GM19193 (cell line): Measurements from ENCODE around the gene CPLX3.

Experiments used
- POLR2A ChIP-seq: IDR thresholded peaks from 4 replicates; pipeline ENCODE4 v1.6.1; 2011; ENCODE audit not compliant: insufficient read depth, insufficient read length; ENCODE audit errors: extremely low read depth

The CPLX3 gene, protein sequence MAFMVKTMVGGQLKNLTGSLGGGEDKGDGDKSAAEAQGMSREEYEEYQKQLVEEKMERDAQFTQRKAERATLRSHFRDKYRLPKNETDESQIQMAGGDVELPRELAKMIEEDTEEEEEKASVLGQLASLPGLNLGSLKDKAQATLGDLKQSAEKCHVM

GRCh38 chr15:74826364-74826819 is at the start of gene CPLX3:
TSS of gene CPLX3 (plus strand) at chr15:74826627. CDS start at chr15:74826704, 77 bp downstream.
- TF ChIP-seq POLR2A: no peak

DNA sequence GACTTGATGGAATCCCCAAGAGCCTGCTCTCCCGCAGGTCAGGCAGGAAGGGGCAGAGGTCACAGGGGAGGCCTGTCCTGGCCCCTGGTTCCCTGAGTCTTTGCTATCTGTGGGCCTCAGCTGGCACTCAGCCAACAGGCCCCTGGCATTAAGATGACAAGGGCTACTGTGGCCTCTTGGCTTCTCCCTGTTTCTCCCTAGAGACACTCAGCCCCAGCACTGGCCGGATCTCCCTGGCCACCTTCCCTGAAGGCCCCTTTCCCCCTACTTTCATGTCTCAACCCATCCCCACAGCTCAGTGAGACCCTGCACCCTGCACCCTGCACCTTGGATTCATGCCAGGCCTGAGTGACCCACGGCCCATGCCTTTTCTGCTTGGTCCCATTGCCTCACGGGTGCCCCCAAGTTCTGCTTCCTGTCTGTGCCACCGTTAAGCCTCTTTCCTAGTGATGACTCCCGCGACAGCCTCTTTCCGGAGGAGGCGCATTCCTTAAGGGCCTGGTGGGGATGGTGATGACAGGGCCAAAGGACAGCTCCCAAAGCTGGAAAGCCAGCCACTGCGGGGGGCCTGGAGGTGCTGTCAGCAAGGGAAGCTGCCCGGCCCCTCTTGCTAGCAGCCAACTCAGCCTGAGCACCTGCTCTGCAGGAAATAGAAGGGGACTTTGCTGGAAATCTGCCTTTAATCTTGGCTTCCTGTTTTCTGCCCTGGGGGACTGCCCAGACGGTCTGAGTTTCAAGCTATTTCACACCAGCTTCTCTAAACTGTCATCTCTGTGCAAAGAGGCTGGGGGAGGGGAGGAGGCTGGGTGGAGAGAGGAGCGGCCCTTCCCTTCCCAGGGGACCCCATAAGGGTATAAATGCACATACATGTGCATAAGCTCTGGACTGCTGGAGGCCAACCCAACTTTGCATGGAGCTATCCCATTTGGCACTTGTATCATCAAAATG is 49.3 kb upstream of the CPLX3 start:
- TF ChIP-seq POLR2A: peak; percentile 61

DNA sequence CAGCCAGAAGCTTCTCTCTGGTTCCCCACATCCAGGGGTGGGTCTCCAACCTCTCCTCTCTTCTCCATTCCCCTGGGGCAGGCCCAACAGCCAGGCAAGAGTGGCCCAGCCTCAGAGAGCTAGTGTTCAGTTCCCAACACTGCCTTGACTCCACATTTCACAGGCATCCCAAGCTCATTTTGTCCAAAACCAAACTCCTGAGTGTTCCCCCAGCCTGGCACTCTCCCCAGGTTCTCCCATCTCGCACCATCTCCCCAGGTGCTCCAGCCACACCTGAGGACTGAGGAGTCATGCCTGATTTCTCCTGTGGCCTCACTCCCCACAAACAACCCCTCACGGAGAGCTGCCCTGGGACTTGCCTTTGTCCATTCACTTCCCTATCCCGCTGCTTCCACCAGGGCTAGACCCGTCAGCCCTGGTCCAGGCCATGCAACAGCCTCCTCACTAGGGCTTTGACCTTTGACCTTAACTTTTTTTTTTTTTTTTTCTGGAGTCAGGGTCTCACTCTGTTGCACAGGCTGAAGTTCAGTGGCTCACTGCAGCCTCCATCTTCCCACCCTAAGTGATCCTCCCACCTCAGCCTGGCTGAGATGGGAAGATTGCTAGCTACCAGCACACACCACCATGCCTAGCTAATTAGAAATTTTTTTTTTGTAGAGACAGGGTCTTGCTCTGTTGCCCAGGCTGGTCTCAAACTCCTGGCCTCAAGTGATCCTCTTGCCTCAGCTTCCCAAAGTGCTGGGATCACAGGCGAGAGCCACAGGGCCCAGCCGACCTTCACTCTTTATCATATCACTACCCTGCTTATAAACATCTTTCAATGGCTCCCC is 48.4 kb upstream of the CPLX3 start:
- no peak for TF ChIP-seq POLR2A

DNA sequence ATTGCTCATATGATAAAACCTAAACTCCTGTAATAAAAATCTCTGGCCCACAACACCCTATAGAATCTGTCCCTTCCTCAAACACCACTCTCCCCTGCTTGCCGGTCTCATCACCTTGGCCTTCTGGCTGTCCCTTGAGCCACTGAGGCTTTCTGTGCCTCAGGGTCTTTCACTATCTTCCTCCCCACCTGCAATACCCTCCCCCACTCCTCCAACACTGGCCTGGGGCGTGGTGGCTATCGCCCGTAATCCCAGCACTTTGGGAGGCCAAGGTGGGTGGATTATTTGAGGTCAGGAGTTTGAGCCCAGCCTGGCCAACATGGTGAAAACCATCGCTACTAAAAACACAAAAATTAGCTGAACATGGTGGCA is 47.8 kb upstream of the CPLX3 start:
- no peak for TF ChIP-seq POLR2A

DNA sequence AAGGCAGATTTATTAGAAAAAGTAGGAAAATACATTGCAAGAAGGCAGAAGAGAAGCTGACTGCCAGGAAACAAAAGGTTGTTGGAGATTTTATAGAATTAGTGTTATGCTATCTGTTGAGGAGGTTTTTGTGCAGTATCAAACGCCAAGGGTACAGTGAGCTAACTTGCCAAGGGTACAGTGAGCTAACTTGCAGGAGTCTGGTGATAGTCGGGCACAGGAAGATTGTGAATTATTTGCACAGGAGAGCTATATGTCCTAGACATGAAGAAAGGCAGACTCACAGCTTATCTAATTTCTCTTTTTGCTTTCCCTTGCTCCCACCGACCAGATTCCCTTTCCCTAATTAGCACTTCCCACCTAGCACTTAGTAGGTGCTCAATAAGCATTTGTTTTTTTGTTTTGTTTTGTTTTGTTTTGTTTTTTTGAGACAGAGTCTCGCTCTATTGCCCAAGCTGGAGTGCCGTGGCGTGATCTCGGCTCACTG is 47.2 kb upstream of the CPLX3 start:
- TF ChIP-seq POLR2A: no peak

- TF ChIP-seq POLR2A: peak; percentile 42
These were observed 45.6 kb upstream of the CPLX3 start for GRCh38 chr15:74780523-74781430.

DNA sequence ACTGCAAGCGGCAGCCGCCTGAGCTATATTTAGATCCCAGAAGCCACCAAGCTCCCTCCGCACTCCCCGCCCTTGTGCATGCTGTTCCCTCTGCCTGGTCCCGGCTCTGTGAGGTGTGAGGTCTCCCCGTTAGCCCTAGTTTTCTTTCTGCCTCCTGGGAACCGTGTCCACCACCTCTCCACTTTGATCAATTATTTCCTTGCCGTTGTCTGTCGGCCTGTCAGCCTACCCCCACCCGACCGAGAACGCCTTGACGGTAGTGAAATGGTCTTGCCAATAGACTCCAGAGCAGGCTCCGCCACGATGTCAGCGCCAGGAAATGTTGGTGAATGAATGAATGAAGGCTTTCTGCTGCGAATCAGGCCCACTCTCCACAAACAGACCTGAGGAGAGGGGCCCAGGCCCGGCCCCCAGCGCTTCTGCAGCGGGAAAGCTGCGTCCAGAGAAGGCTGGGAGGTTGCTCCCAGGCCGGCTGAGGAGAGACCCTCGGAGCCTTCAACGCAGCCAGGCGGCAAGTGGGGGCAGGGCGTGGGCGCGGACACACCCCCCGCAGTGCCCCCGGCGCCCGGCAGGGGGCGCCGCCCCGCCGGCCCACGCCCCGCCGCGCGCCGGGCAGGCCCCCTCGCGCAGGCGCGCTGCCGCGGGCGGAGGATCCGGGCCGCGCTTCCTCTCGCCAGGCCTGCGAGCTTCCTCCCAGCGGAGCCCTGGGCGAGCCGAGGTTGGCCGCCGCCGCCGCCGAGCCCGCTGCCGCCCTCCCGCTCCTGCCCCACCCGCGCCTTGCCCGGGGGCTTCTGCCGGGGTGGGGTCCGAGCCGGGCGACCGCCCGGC is 44.8 kb upstream of the CPLX3 start, which contains the start of gene CSK:
CSK (plus strand) TSS at position 650 of the 828 bp plus-strand sequence. CDS start 16,218 bp downstream, outside the sequence.
- peak; percentile 54 for TF ChIP-seq POLR2A

- TF ChIP-seq POLR2A: peak; percentile 15
These were observed 44.0 kb upstream of the CPLX3 start for GRCh38 chr15:74782259-74783071.

- TF ChIP-seq POLR2A: peak; percentile 47
These were observed 43.2 kb upstream of the CPLX3 start for GRCh38 chr15:74783072-74783807.

DNA sequence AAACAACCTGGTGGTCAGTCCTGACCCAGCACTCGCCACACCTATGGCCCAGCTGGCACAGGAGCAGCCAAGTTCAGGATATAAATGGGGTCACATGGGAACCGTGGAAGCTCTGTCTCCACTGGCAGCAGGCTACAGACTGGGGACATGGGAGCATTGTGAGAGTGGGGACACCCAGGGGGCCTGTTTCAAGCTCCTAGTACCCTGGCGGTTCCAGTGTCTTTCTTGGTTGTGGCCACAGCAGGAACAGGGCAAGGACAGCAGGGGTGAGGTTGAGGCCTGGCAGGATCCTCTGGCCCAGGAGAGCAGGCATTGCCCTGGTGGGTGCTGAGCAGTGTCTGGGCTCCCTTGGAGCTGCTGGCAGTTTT is 42.6 kb upstream of the CPLX3 start:
- no peak for TF ChIP-seq POLR2A

- TF ChIP-seq POLR2A: peak; percentile 23
These were observed 41.8 kb upstream of the CPLX3 start for GRCh38 chr15:74784426-74785193.
